ENCODE measurements around the gene SLC5A6.

GRCh38 chr2:27202854-27203253 is 9.2 kb downstream of the SLC5A6 start:
- no peak for TF ChIP-seq CTCF (IDR thresholded peaks at IDR 0.05)
- no peak for TF ChIP-seq POLR2A (IDR thresholded peaks at IDR 0.05)
- no peak for TF ChIP-seq EP300 (IDR thresholded peaks at IDR 0.05; ENCODE audit: low read depth)
- TF ChIP-seq POLR2AphosphoS5 (IDR thresholded peaks at IDR 0.05): no peak

Measured in transverse colon (tissue), 4 donors.